Subcutaneous abdominal adipose tissue (tissue), 5 donors: ENCODE results near the gene FBXO31.

Experiments
- H3K27ac ChIP-seq: one replicate; pipeline ENCODE4 v1.7.0; 2013; ENCODE audit warnings: low read depth, mild to moderate bottlenecking, inconsistent platforms, low read length, moderate library complexity
- H3K27me3 ChIP-seq, 5 donors: one replicate each; pipeline ENCODE4 v1.7.0; 2013; ENCODE audit warnings: low read length in 5 of 5, inconsistent platforms in 1 of 5; ENCODE audit not compliant: control insufficient read depth in 5 of 5, insufficient read depth in 4 of 5
- H3K36me3 ChIP-seq, 5 donors: one replicate each; pipeline ENCODE4 v1.7.0; 2013; ENCODE audit warnings: low read length in 5 of 5; ENCODE audit not compliant: control insufficient read depth in 5 of 5, insufficient read depth in 5 of 5
- H3K4me1 ChIP-seq, 5 donors: one replicate each; pipeline ENCODE4 v1.7.0; 2013; ENCODE audit warnings: low read length in 5 of 5, mild to moderate bottlenecking in 3 of 5, moderate library complexity in 1 of 5; ENCODE audit not compliant: control insufficient read depth in 5 of 5, insufficient read depth in 5 of 5
- H3K4me3 ChIP-seq, 5 donors: one replicate each; pipeline ENCODE4 v1.7.0; 2013; ENCODE audit warnings: low read length in 5 of 5, low read depth in 1 of 5
- H3K9ac ChIP-seq, 5 donors: one replicate each; pipeline ENCODE4 v1.7.0; 2013; ENCODE audit warnings: low read length in 5 of 5, mild to moderate bottlenecking in 4 of 5, moderate library complexity in 3 of 5
- H3K9me3 ChIP-seq, 5 donors: one replicate each; pipeline ENCODE4 v1.7.0; 2013; ENCODE audit warnings: low read length in 5 of 5; ENCODE audit not compliant: control insufficient read depth in 5 of 5
- donor health status: healthy.
- donor health status: healthy.
- donor health status: healthy.
- donor health status: healthy.
- donor health status: healthy.

FBXO31 gene

DNA sequence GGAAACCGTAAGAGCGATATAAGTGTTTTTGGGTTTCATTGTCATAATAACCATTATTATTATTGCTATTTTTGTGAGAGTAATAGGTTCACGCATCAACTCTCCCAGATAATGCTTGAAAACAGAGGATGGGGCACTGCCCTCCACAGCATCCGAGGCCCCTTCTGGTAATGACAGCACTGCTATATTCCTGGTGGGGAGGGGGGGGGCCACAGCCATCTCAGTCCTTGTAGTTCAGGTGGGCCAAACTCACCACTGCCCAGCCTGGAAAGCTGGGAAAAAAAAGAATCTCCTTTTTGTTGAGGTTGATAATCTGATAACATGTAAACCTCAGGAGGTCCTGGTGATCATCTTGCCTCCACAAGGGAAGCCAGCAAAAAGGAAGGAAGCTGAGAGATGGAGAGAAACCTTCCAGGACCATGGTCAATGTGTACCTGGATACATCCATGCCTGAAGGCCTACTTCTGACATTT is 67.1 kb downstream of the FBXO31 start:
- H3K9ac ChIP-seq: peak overlapping the region in 3 of 5 donors; percentile 38 to 99 (median 94)
- no peaks in the 10 kb centered on the region for H3K27me3 ChIP-seq
- no peaks in the 10 kb centered on the region for H3K36me3 ChIP-seq
- peak overlapping the region; percentile 94 for H3K27ac ChIP-seq
- H3K4me3 ChIP-seq: peak overlapping the region; percentile 61 to 90 (median 86)
- no peaks in the 10 kb centered on the region for H3K9me3 ChIP-seq
- H3K4me1 ChIP-seq: peaks cover 8 to 16% (median 13%) of the 10 kb centered on the region in 5 donors

DNA sequence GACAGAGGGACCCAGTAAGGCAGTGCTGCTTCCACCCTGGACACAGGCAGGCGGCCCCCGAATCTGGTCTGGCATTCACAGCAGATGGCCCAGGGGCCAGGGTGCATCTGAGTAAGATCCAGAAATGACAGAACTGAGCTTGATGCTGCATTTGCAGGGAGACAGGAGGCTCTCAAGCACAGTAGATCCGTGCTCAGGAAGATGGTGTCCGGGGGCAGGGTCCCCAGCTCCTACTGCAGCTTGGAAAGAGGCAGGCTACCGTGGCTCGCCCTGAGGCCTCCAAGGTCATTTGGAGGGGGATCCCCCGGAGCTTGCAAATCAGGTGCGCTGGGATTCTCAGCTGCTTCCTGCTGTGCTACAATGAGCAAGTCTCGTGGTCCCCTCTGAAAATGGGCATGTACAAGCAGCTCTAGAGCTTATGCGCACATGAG is 68.6 kb downstream of the FBXO31 start:
- no peaks in the 10 kb centered on the region for H3K9me3 ChIP-seq
- no peaks in the 10 kb centered on the region for H3K36me3 ChIP-seq
- peaks cover 8 to 16% (median 13%) of the 10 kb centered on the region in 5 donors for H3K4me1 ChIP-seq
- no peak overlapping the region for H3K9ac ChIP-seq
- H3K27ac ChIP-seq: no peak overlapping the region
- H3K27me3 ChIP-seq: no peaks in the 10 kb centered on the region
- no peak overlapping the region for H3K4me3 ChIP-seq

DNA sequence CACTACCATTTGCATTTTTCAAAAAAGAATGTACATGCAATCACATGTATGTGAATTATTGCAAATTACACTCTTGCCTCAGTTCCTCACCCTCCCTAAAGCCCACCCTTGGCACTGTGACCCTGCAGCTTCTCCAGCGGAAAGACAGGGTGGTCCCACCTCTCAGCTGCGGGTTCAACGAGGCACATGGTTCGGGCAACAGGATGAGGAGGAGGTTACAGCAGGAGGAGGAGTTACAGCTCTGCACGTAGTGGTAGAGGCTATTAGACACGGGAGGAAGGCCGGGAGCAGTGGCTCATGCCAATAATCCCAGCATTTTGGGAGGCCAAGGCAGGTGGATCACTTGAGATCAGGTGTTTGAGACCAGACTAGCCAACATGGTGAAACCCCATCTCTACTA is 71.6 kb downstream of the FBXO31 start:
- no peaks in the 10 kb centered on the region for H3K27me3 ChIP-seq
- H3K36me3 ChIP-seq: no peaks in the 10 kb centered on the region
- H3K9ac ChIP-seq: no peak overlapping the region
- no peak overlapping the region for H3K4me3 ChIP-seq
- peaks cover 0 to 4% (median 0%) of the 10 kb centered on the region in 5 donors for H3K9me3 ChIP-seq
- no peak overlapping the region for H3K27ac ChIP-seq
- peaks cover 0 to 6% (median 3%) of the 10 kb centered on the region in 5 donors for H3K4me1 ChIP-seq

DNA sequence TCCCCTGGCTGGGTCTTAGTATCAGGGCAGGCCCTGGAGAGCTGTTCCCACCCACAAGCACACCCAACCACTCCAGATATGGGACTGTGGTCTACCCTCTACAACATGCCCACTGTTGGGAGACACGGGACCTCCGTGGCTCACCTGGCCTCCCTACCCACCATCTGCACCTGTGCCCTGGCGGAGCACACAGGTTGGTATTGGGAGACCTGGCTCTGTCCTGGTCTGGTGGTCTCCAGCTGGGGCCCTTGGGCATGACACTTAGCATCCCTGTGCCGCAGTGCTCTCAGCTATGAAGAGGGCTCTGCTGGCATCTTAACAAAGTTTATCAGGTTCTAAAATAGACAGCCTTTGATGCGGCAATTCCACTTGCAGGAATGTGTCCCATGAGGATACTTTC is 72.2 kb downstream of the FBXO31 start:
- Histone ChIP-seq H3K9me3 (peaks cover 0 to 4% (median 0%) of the 10 kb centered on the region in 5 donors), H3K27me3 (no peaks in the 10 kb centered on the region), H3K27ac (no peak overlapping the region), H3K4me3 (no peak overlapping the region), H3K4me1 (peaks cover 0 to 2% (median 0%) of the 10 kb centered on the region in 5 donors), H3K36me3 (no peaks in the 10 kb centered on the region), H3K9ac (no peak overlapping the region)

DNA sequence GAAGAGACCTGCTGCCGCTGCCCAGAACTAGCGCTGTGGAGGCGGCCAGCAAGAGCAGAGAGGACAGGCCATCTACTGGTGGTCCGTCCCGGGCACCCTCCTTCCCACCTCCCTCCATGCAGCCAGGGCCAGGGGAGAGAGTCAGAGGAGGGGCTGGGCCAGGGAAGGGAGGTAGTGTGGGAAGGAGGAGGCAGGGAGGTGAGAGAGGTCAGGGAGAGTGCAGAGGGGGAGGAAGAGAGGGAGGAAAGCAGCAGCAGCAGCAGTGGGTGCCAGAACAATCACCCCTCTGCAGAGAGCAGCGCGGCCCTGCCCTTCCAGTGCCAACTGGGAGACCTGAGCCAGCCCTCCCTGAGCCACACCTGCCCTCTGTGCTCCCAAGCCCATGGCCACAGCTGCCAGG is 73.0 kb downstream of the FBXO31 start:
- Histone ChIP-seq H3K9me3 (peaks cover 0 to 4% (median 0%) of the 10 kb centered on the region in 5 donors), H3K27me3 (no peaks in the 10 kb centered on the region), H3K9ac (no peak overlapping the region), H3K4me1 (no peaks in the 10 kb centered on the region), H3K36me3 (no peaks in the 10 kb centered on the region), H3K27ac (no peak overlapping the region), H3K4me3 (no peak overlapping the region)

DNA sequence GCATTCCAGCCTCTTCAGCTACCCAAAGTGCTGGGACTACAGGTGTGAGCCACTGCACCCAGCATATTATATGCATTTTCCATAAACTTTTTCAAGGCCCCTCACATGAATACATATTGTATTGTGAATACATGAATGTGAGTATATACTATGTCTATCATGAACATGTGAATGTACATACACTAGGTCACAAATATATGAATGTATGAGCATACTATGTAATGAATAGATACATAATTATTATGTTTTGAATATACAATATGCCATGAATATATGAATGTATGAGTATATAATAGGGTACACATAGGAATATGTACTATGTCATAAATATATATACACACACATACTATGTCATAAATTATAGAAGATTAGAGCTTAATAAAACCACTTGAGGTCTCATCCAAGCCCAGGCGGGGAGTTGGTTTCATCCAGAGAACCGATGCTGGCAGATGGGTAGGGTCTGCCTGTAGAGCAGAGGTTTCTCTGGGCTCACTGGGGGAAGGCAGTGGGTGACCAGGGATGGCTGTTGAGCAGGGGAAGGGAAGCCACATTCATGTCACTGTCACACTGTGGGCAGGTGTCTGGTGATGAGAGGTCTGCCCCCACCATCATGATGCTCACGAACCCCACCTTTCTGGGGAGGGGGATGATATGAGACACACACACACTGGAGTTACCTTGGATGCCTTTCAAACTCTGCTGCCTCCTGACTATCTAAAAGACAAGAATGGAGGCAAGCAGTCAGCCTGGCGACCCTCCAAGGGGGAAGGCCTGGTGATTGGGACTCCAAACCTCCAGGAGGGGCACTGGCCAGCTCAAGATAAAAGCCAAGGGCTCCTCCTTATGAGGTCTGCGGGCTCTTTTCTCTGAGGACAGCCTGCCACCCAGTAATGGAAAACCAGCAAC is 73.7 kb downstream of the FBXO31 start:
- Histone ChIP-seq H3K9ac (no peak overlapping the region), H3K9me3 (peaks cover 0 to 4% (median 0%) of the 10 kb centered on the region in 5 donors), H3K4me1 (no peaks in the 10 kb centered on the region), H3K27ac (no peak overlapping the region), H3K27me3 (no peaks in the 10 kb centered on the region), H3K4me3 (no peak overlapping the region), H3K36me3 (no peaks in the 10 kb centered on the region)

DNA sequence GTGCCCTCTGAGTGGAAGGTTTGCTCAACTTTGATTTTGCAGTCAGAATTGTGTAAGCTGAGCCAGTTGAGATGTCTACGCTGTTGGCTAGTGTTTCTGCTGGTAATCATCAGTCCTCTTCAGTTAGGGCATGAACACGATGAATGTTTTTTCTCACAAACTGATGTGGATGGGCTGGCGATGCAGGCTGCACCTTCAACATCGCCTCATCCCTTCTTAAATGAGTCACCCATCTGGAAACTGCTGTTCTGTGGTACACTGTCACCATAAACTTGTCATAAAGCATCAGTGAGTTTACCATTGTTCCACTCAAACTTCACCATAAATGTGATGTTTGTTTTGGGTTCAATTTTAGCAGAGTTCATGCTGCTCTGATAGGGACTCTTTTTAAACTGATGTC is 74.8 kb downstream of the FBXO31 start:
- H3K9me3 ChIP-seq: peaks cover 0 to 4% (median 0%) of the 10 kb centered on the region in 5 donors
- H3K36me3 ChIP-seq: no peaks in the 10 kb centered on the region
- H3K9ac ChIP-seq: no peak overlapping the region
- H3K4me3 ChIP-seq: no peak overlapping the region
- H3K4me1 ChIP-seq: no peaks in the 10 kb centered on the region
- no peaks in the 10 kb centered on the region for H3K27me3 ChIP-seq
- H3K27ac ChIP-seq: no peak overlapping the region

DNA sequence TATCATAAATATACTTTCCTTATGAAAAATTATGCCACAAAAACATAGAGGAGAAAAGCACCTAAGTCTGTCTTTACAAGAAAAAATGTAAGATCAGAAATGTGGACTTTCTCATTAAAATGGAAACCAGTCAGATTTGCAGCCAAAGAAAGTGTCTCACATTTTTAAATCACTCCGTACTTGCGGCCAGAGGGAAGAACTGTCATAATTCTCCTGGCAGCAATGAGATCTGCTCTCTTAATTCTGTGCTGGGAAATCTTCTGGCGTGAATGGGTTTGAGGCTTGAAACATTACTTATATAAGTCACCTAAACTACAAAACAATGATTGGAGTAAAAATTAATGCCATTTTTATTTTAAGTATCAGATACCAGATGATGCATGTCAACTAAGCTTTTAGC is 77.1 kb downstream of the FBXO31 start:
- no peaks in the 10 kb centered on the region for H3K4me1 ChIP-seq
- H3K9me3 ChIP-seq: peaks cover 0 to 4% (median 0%) of the 10 kb centered on the region in 5 donors
- H3K4me3 ChIP-seq: no peak overlapping the region
- H3K36me3 ChIP-seq: no peaks in the 10 kb centered on the region
- no peak overlapping the region for H3K9ac ChIP-seq
- H3K27me3 ChIP-seq: no peaks in the 10 kb centered on the region
- H3K27ac ChIP-seq: no peak overlapping the region

DNA sequence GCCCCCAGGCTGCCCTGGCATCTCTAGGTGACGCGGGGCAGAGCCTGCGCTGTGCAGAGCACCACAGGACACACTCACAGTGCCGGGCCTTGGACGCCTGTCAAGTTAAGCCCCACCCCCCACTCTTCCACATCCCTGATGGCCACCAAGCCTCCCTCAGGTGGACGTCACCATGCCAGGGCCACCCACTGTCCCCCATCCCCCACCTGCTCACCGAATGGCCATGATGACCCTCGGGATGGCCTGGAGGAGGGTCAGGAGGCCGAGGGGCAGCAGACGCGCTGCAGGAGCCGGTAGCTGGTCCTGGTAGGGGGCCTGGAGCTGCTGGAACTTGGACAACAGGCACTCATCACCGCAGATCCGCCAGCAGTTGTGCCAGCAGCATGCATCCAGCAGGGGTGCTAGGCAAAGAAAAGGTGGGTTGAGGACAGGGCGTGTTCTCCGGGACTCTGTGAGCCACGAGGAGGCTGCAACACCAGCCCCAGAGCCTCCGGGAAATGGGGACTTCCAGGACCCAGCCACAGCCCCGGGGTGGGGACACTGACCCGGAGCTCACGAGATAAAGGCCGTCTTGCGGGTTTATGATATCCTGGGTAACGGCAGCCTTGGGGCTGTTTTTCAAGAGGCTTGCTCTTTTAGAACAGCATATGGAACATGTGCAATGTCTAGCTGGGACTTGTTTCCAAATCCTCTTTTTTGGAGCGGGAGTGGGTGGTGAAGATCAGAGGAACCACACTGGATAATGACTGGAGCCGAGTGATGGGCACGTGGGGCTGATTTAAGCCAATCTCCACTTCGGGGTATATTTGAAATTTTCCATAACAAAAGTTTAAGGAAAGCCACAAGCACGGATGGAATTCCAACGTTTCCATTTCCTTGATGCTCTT is 77.8 kb downstream of the FBXO31 start:
- Histone ChIP-seq H3K9ac (no peak overlapping the region), H3K27me3 (no peaks in the 10 kb centered on the region)

More for the DNA sequence above, 77.8 kb downstream of the FBXO31 start:
- Histone ChIP-seq H3K4me3 (no peak overlapping the region), H3K9me3 (peaks cover 0 to 4% (median 0%) of the 10 kb centered on the region in 5 donors), H3K36me3 (no peaks in the 10 kb centered on the region), H3K27ac (no peak overlapping the region), H3K4me1 (no peaks in the 10 kb centered on the region)
